ENCODE data around the gene BBX.

Gene BBX

DNA sequence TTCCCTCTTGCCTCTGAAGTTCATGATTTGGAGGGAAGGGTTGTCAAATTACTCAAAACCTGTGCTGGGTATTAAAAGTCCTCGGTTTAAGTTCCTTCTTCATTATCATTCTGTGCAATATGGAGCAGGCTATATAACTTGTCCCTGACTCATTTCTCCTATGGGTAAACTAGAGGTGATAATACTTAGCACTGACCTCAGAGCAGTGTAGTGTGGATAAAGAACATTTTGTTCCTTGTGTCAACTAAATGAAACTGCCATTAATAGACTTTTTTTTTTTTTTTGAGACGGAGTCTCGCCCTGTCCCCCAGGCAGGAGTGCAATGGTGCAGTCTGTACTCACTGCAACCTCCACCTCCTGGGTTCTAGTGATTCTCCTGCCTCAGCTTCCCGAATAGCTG, 2.2 kb upstream of the BBX start:
- no peak for DNase-seq (ENCODE audit: insufficient read length)
- no peak for FAIRE-seq
- TF ChIP-seq POLR2A (IDR thresholded peaks at IDR 0.05; ENCODE audit: low read depth, low read length) (no peak), POLR2AphosphoS5 (IDR thresholded peaks at IDR 0.05; ENCODE audit: low read depth, low read length) (no peak), TAF1 (IDR thresholded peaks at IDR 0.05; ENCODE audit: borderline replicate concordance, low read depth, low read length) (no peak)

DNA sequence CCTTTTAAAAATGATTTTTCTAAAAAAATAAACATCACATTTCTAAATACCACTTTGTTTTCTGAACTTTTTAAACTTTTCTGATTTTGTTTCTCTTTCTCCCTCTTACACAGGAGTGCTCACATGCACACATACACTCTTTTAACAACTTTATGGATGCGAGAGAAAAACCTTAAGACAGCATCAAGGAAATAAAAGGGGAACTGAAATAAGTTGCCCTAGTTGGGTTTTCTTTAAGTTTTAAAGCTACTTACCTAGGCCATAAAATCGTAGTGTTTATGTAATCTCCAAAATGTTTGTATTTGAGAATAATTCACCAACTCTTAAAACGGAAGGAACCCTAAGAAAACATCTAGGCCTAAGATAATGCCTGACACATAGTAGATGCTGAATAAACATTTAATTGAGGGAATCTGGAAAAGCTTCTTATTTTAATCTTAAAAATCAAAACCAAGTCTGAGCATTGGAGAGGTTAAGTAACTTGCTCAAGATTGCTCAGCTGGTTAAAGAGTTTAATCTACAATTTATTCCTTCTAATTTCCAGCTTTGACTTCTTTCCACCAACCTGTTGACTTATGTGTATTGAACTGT, 1.2 kb upstream of the BBX start:
- TF ChIP-seq POLR2A (IDR thresholded peaks at IDR 0.05; ENCODE audit: low read depth, low read length) = no peak
- no peak for TF ChIP-seq POLR2AphosphoS5 (IDR thresholded peaks at IDR 0.05; ENCODE audit: low read depth, low read length)
- no peak for TF ChIP-seq TAF1 (IDR thresholded peaks at IDR 0.05; ENCODE audit: borderline replicate concordance, low read depth, low read length)
- DNase-seq (ENCODE audit: insufficient read length) = no peak
- FAIRE-seq = no peak

- no peak for DNase-seq (ENCODE audit: insufficient read length)
- no peak for TF ChIP-seq TAF1 (IDR thresholded peaks at IDR 0.05; ENCODE audit: borderline replicate concordance, low read depth, low read length)
- TF ChIP-seq POLR2A (IDR thresholded peaks at IDR 0.05; ENCODE audit: low read depth, low read length) = no peak
- TF ChIP-seq POLR2AphosphoS5 (IDR thresholded peaks at IDR 0.05; ENCODE audit: low read depth, low read length) = no peak
- no peak for FAIRE-seq
These were observed 452 bp downstream of the BBX start for GRCh38 chr3:107523289-107523538.

DNA sequence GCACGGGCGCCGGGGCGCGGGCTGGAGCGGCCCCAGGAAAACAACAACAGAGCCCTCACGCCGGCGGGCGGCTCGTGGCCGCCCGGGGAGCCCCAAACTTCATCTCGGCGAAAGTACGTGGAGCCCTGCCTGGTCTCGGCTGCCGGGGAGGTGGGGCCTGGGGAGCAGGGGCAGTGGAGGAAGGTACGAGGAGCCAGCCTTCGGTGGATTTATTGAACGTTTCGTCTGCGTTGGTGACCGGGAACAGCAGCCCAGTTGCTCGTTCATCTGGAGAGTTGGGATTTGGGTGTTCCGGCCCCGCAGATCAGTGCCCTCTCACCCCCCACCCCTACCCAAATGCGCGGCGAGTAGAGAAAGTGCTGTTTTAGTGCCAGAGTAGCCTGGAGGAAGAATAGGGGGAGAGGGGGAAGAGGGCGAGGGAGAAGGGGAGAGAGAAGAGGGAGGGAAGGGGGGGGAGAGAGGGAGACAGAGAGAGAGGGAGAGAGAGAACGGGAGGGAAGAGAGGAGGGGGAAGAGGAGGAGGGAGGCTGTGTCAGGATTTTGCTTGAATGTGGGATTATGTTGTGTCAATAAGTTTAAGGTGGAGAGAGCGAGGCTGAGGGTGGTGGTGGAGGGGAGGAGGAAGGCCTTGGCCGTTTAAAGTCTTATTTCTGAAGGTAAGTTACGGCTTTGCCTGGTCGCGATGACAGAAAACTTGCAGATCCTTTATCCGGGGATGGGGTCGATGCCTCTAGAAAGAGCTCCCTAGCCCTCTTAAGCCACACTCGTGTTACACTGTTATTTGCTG, 970 bp downstream of the BBX start:
- no peak for TF ChIP-seq TAF1 (IDR thresholded peaks at IDR 0.05; ENCODE audit: borderline replicate concordance, low read depth, low read length)
- no peak for TF ChIP-seq POLR2A (IDR thresholded peaks at IDR 0.05; ENCODE audit: low read depth, low read length)
- TF ChIP-seq POLR2AphosphoS5 (IDR thresholded peaks at IDR 0.05; ENCODE audit: low read depth, low read length) = no peak
- DNase-seq (ENCODE audit: insufficient read length) (peak; percentile 24), FAIRE-seq (peak; percentile 71)

GRCh38 chr3:107524326-107524840, 1.6 kb downstream of the BBX start:
- FAIRE-seq (no peak), DNase-seq (ENCODE audit: insufficient read length) (no peak)

DNA sequence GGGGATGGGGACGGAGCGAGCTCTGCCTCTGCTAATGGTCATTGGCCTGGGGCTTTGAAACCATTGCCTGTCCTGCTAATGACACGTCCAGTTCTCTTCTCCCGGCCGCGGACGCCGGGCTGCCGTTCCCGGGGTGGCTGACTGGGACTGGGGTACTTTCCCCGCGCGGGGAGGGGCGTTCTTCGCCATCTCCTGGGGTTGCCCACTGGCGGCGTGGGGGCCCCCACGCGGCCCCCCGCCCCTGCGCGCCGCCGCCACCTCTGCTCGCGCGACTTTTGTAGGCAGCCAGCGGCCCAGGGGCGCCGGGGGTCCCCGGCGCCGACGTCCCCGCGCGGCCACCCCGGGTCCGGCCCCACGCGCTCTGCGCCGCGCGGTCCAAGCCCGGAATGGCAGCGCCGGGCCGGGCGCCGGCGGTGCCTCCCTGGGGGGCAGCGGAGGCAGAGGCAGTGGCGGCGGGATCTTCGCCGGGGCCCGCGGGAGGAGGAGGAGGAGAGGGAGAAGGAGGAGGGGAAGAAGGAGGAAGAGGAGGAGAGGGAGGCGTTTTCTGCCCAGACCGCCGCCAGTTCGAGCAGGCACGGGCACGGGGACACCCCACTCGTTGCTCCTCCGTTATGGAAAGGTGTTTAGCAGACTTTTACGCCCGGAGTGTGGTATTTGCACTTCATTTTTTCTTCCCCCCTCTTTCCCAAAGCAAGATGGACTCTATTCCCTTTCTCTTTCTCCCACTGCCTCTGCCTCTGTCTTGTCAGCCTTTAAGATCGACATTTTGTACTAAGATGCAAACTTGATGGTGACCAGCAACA, 2.3 kb downstream of the BBX start:
- TF ChIP-seq TAF1 (IDR thresholded peaks at IDR 0.05; ENCODE audit: borderline replicate concordance, low read depth, low read length) = 0 out of 2 replicates have a peak, but pooled peaks have one; percentile 18
- no peak for TF ChIP-seq POLR2AphosphoS5 (IDR thresholded peaks at IDR 0.05; ENCODE audit: low read depth, low read length)
- peak; percentile 56; the same call in 1 of the 2 replicates for TF ChIP-seq POLR2A (IDR thresholded peaks at IDR 0.05; ENCODE audit: low read depth, low read length)
- FAIRE-seq (no peak), DNase-seq (ENCODE audit: insufficient read length) (no peak)

More at GRCh38 chr3:107524326-107524840, 1.6 kb downstream of the BBX start:
- no peak for TF ChIP-seq POLR2AphosphoS5 (IDR thresholded peaks at IDR 0.05; ENCODE audit: low read depth, low read length)
- TF ChIP-seq TAF1 (IDR thresholded peaks at IDR 0.05; ENCODE audit: borderline replicate concordance, low read depth, low read length) = no peak
- TF ChIP-seq POLR2A (IDR thresholded peaks at IDR 0.05; ENCODE audit: low read depth, low read length) = no peak

- TF ChIP-seq TAF1 (IDR thresholded peaks at IDR 0.05; ENCODE audit: borderline replicate concordance, low read depth, low read length) (no peak), POLR2A (IDR thresholded peaks at IDR 0.05; ENCODE audit: low read depth, low read length) (no peak), POLR2AphosphoS5 (IDR thresholded peaks at IDR 0.05; ENCODE audit: low read depth, low read length) (no peak)
- peak; percentile 44 for FAIRE-seq
- no peak for DNase-seq (ENCODE audit: insufficient read length)
These were observed 3.0 kb downstream of the BBX start for GRCh38 chr3:107525644-107526305.

- no peak for DNase-seq (ENCODE audit: insufficient read length)
- FAIRE-seq = no peak
- TF ChIP-seq TAF1 (IDR thresholded peaks at IDR 0.05; ENCODE audit: borderline replicate concordance, low read depth, low read length) = no peak
- TF ChIP-seq POLR2A (IDR thresholded peaks at IDR 0.05; ENCODE audit: low read depth, low read length) = no peak
- TF ChIP-seq POLR2AphosphoS5 (IDR thresholded peaks at IDR 0.05; ENCODE audit: low read depth, low read length) = no peak
These were observed 9.2 kb downstream of the BBX start for GRCh38 chr3:107531917-107532469.

- FAIRE-seq = no peak
- DNase-seq (ENCODE audit: insufficient read length) = no peak
These were observed 18.1 kb downstream of the BBX start for GRCh38 chr3:107540857-107541256.

GRCh38 chr3:107542665-107543064, 19.9 kb downstream of the BBX start:
- DNase-seq (ENCODE audit: insufficient read length) = no peak
- no peak for TF ChIP-seq POLR2AphosphoS5 (IDR thresholded peaks at IDR 0.05; ENCODE audit: low read depth, low read length)
- TF ChIP-seq POLR2A (IDR thresholded peaks at IDR 0.05; ENCODE audit: low read depth, low read length) = no peak
- TF ChIP-seq TAF1 (IDR thresholded peaks at IDR 0.05; ENCODE audit: borderline replicate concordance, low read depth, low read length) = no peak
- FAIRE-seq = no peak

More at GRCh38 chr3:107540857-107541256, 18.1 kb downstream of the BBX start:
- TF ChIP-seq POLR2AphosphoS5 (IDR thresholded peaks at IDR 0.05; ENCODE audit: low read depth, low read length) (no peak), POLR2A (IDR thresholded peaks at IDR 0.05; ENCODE audit: low read depth, low read length) (no peak), TAF1 (IDR thresholded peaks at IDR 0.05; ENCODE audit: borderline replicate concordance, low read depth, low read length) (no peak)

Measured in GM12892 (cell line).